GM23338 (cell line): Measurements from ENCODE around the gene GPR34. TPM values are rescaled to one million over a fixed set of nuclear protein-coding genes. Genes with fewer than 3 reads are reported as not detected.

Experiments used
- ATAC-seq: fragments of 200-7000 bp; cut with Tn5 transposase; 3 replicates; pipeline ENCODE4 v1.9.1; 2020
- DNase-seq: peaks from one replicate; pipeline ENCODE4 v3.0.0-alpha.2; 2015; ENCODE audit warnings: low spot score
- H2AFZ ChIP-seq: fragments of 200-600 bp; sonication (generic); 2 replicates; pipeline ENCODE4 v1.8.0; 2016; ENCODE audit warnings: antibody characterized with exemption, mild to moderate bottlenecking, moderate library complexity
- H3F3A ChIP-seq: fragments of 200-600 bp; sonication (generic); replicated peaks from 2 replicates; pipeline ENCODE4 v1.8.0; 2017; ENCODE audit warnings: antibody characterized with exemption, mixed run types, low read depth
- H3K27ac ChIP-seq: fragments of 200-600 bp; sonication (generic); 2 replicates; pipeline ENCODE4 v1.6.1; 2016; ENCODE audit warnings: low read depth
- H3K27me3 ChIP-seq: fragments of 200-600 bp; sonication (generic); 2 replicates; pipeline ENCODE4 v1.8.0; 2016; ENCODE audit warnings: mild to moderate bottlenecking, mixed run types, moderate library complexity; ENCODE audit not compliant: insufficient read depth
- H3K36me3 ChIP-seq: fragments of 200-600 bp; sonication (generic); 2 replicates; pipeline ENCODE4 v1.8.0; 2016; ENCODE audit warnings: mild to moderate bottlenecking; ENCODE audit not compliant: insufficient read depth
- H3K4me1 ChIP-seq: fragments of 200-600 bp; sonication (generic); 2 replicates; pipeline ENCODE4 v1.8.0; 2016; ENCODE audit warnings: mild to moderate bottlenecking, moderate library complexity; ENCODE audit not compliant: insufficient read depth
- H3K4me2 ChIP-seq: fragments of 200-600 bp; sonication (generic); 2 replicates; pipeline ENCODE4 v1.7.1; 2017; ENCODE audit warnings: mixed run types
- H3K4me3 ChIP-seq: fragments of 200-600 bp; sonication (generic); 2 replicates; pipeline ENCODE4 v1.6.1; 2016; ENCODE audit warnings: mixed run types
- H3K79me2 ChIP-seq: fragments of 200-600 bp; sonication (generic); replicated peaks from 2 replicates; pipeline ENCODE4 v1.8.0; 2017; ENCODE audit warnings: mild to moderate bottlenecking; ENCODE audit not compliant: insufficient read depth
- H3K9me2 ChIP-seq: fragments of 200-600 bp; sonication (generic); 2 replicates; pipeline ENCODE4 v1.8.0; 2017; ENCODE audit not compliant: insufficient read depth
- H4K20me1 ChIP-seq: fragments of 200-600 bp; sonication (generic); replicated peaks from 2 replicates; pipeline ENCODE4 v1.8.0; 2017; ENCODE audit warnings: mild to moderate bottlenecking; ENCODE audit not compliant: insufficient read depth
- H3K27ac Mint-ChIP-seq: 2 replicates; pipeline ENCODE4 v1.8.0; 2020; ENCODE audit warnings: inconsistent platforms, mild to moderate bottlenecking, moderate library complexity, mixed read lengths
- H3K27me3 Mint-ChIP-seq: 3 replicates; pipeline ENCODE4 v1.8.0; 2022; ENCODE audit warnings: low read depth, mild to moderate bottlenecking, moderate library complexity, mixed read lengths, inconsistent platforms; ENCODE audit not compliant: insufficient read depth, poor library complexity
- H3K36me3 Mint-ChIP-seq: 3 replicates; pipeline ENCODE4 v1.8.0; 2021; ENCODE audit warnings: low read depth, mild to moderate bottlenecking, inconsistent platforms, moderate library complexity, mixed read lengths
- H3K4me1 Mint-ChIP-seq: 3 replicates; pipeline ENCODE4 v1.8.0; 2020; ENCODE audit warnings: mild to moderate bottlenecking, inconsistent platforms, mixed read lengths
- H3K4me3 Mint-ChIP-seq: 3 replicates; pipeline ENCODE4 v1.8.0; 2021; ENCODE audit warnings: moderate library complexity, mild to moderate bottlenecking, inconsistent platforms, mixed read lengths
- H3K9me3 Mint-ChIP-seq: 3 replicates; pipeline ENCODE4 v1.8.0; 2020; ENCODE audit warnings: moderate library complexity, mild to moderate bottlenecking, inconsistent platforms, mixed read lengths
- POLR2AphosphoS5 ChIP-seq: IDR thresholded peaks from 2 replicates; pipeline ENCODE4 v1.6.1; 2016; ENCODE audit warnings: antibody characterized with exemption, low read depth
- STAT1 ChIP-seq: IDR thresholded peaks from one replicate; pipeline ENCODE4 v1.6.1; 2016; ENCODE audit warnings: antibody characterized with exemption; ENCODE audit not compliant: unreplicated experiment
- polyA plus RNA-seq: library from polyadenylated mRNA; unstranded; fragments of >200 nt; fragmentation: Nextera tagmentation; extraction: Ambion mirVana; gene quantifications from 2 replicates; pipeline ENCODE4 v1.2.1, GENCODE V29; 2016
- total RNA-seq: library from RNA; depleted of rRNA; stranded (reverse); fragments of >200 nt; shearing (Covaris generic); gene quantifications from 2 replicates; pipeline ENCODE4 v1.2.3, GENCODE V29; 2014
- TF ChIP-seq, protein P1 (sequence below): IDR thresholded peaks from 2 replicates; pipeline ENCODE4 v1.6.1; 2016; ENCODE audit warnings: antibody characterized with exemption
- TF ChIP-seq, protein P2 (sequence below): fragments of 250-450 bp; sonication (Bioruptor Pico); IDR thresholded peaks from 2 replicates; pipeline ENCODE4 v1.5.0; 2020; ENCODE audit warnings: mild to moderate bottlenecking, moderate library complexity
- TF ChIP-seq, protein P3 (sequence below), 2 experiments: fragments of 200-600 bp in 1 of 2; sonication (generic) in 1 of 2; conservative IDR thresholded peaks; 2 replicates each; pipeline versions ENCODE4 v1.5.1 to v1.6.1; 2016 to 2017; ENCODE audit warnings: antibody characterized with exemption in 2 of 2, low read depth in 2 of 2, mild to moderate bottlenecking in 2 of 2, moderate library complexity in 1 of 2

The GPR34 gene
- total and polyA plus RNA-seq, 2 experiments from 2014 or later: 0.55 TPM; not detected in 1

GRCh38 chrX:41720125-41720779 lies 31.5 kb downstream of the GPR34 start:
- no peak overlapping the region for H3K27ac Mint-ChIP-seq
- 0 out of 2 replicates have a peak overlapping the region, but pooled peaks have one; percentile 66 for H3K27ac ChIP-seq
- H3K9me3 Mint-ChIP-seq: peaks cover 34% of the 10 kb centered on the region
- H3K4me3 ChIP-seq: no peak overlapping the region
- no peak for DNase-seq
- no peak overlapping the region for H2AFZ ChIP-seq
- no peaks in the 10 kb centered on the region for H3K4me1 ChIP-seq
- H3K36me3 Mint-ChIP-seq: peaks cover 55% of the 10 kb centered on the region
- H3K36me3 ChIP-seq: no peaks in the 10 kb centered on the region
- H3K9me2 ChIP-seq: no peaks in the 10 kb centered on the region
- H3K79me2 ChIP-seq: no peaks in the 10 kb centered on the region
- H3F3A ChIP-seq: no peaks in the 10 kb centered on the region
- ATAC-seq: no peak
- no peaks in the 10 kb centered on the region for H4K20me1 ChIP-seq
- H3K27me3 ChIP-seq: no peaks in the 10 kb centered on the region
- H3K4me2 ChIP-seq: no peak overlapping the region
- TF ChIP-seq, protein P1, sequence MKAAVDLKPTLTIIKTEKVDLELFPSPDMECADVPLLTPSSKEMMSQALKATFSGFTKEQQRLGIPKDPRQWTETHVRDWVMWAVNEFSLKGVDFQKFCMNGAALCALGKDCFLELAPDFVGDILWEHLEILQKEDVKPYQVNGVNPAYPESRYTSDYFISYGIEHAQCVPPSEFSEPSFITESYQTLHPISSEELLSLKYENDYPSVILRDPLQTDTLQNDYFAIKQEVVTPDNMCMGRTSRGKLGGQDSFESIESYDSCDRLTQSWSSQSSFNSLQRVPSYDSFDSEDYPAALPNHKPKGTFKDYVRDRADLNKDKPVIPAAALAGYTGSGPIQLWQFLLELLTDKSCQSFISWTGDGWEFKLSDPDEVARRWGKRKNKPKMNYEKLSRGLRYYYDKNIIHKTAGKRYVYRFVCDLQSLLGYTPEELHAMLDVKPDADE: no peak
- TF ChIP-seq, protein P2, sequence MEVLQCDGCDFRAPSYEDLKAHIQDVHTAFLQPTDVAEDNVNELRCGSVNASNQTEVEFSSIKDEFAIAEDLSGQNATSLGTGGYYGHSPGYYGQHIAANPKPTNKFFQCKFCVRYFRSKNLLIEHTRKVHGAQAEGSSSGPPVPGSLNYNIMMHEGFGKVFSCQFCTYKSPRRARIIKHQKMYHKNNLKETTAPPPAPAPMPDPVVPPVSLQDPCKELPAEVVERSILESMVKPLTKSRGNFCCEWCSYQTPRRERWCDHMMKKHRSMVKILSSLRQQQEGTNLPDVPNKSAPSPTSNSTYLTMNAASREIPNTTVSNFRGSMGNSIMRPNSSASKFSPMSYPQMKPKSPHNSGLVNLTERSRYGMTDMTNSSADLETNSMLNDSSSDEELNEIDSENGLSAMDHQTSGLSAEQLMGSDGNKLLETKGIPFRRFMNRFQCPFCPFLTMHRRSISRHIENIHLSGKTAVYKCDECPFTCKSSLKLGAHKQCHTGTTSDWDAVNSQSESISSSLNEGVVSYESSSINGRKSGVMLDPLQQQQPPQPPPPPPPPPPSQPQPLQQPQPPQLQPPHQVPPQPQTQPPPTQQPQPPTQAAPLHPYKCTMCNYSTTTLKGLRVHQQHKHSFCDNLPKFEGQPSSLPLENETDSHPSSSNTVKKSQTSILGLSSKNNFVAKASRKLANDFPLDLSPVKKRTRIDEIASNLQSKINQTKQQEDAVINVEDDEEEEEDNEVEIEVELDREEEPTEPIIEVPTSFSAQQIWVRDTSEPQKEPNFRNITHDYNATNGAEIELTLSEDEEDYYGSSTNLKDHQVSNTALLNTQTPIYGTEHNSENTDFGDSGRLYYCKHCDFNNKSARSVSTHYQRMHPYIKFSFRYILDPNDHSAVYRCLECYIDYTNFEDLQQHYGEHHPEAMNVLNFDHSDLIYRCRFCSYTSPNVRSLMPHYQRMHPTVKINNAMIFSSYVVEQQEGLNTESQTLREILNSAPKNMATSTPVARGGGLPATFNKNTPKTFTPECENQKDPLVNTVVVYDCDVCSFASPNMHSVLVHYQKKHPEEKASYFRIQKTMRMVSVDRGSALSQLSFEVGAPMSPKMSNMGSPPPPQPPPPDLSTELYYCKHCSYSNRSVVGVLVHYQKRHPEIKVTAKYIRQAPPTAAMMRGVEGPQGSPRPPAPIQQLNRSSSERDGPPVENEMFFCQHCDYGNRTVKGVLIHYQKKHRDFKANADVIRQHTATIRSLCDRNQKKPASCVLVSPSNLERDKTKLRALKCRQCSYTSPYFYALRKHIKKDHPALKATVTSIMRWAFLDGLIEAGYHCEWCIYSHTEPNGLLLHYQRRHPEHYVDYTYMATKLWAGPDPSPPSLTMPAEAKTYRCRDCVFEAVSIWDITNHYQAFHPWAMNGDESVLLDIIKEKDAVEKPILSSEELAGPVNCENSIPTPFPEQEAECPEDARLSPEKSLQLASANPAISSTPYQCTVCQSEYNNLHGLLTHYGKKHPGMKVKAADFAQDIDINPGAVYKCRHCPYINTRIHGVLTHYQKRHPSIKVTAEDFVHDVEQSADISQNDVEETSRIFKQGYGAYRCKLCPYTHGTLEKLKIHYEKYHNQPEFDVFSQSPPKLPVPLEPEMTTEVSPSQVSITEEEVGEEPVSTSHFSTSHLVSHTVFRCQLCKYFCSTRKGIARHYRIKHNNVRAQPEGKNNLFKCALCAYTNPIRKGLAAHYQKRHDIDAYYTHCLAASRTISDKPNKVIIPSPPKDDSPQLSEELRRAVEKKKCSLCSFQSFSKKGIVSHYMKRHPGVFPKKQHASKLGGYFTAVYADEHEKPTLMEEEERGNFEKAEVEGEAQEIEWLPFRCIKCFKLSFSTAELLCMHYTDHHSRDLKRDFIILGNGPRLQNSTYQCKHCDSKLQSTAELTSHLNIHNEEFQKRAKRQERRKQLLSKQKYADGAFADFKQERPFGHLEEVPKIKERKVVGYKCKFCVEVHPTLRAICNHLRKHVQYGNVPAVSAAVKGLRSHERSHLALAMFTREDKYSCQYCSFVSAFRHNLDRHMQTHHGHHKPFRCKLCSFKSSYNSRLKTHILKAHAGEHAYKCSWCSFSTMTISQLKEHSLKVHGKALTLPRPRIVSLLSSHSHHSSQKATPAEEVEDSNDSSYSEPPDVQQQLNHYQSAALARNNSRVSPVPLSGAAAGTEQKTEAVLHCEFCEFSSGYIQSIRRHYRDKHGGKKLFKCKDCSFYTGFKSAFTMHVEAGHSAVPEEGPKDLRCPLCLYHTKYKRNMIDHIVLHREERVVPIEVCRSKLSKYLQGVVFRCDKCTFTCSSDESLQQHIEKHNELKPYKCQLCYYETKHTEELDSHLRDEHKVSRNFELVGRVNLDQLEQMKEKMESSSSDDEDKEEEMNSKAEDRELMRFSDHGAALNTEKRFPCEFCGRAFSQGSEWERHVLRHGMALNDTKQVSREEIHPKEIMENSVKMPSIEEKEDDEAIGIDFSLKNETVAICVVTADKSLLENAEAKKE: no peak
- no peaks in the 10 kb centered on the region for H3K4me1 Mint-ChIP-seq
- peaks cover 4% of the 10 kb centered on the region for H3K27me3 Mint-ChIP-seq
- H3K4me3 Mint-ChIP-seq: no peak overlapping the region

DNA sequence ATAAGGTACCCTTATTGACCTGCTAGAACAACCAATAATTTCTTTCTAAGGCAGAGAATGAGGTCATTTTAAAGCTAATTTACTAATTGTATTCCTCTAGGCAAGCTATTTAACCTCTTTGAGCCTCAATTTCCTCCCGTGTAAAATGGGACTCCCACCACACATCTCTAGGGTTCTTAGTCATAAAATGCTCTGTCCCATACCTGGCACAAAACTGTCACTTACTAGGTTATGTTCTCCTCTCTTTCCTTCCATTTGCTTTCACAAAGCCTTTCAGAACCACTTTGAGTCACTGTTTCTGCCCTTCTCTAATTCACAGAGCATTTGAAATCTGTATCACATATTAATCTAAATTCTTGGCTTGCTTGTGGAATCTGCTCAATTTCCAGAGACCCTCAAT lies 32.8 kb downstream of the GPR34 start:
- Histone ChIP-seq H3K9me2 (no peaks in the 10 kb centered on the region), H3K36me3 (no peaks in the 10 kb centered on the region), H3K27me3 (no peaks in the 10 kb centered on the region), H3K27ac (no peak overlapping the region), H3K4me1 (no peaks in the 10 kb centered on the region), H3K79me2 (no peaks in the 10 kb centered on the region), H3F3A (no peaks in the 10 kb centered on the region), H3K4me3 (no peak overlapping the region), H2AFZ (no peak overlapping the region), H4K20me1 (no peaks in the 10 kb centered on the region), H3K4me2 (no peak overlapping the region)
- H3K4me1 Mint-ChIP-seq: no peaks in the 10 kb centered on the region
- H3K36me3 Mint-ChIP-seq: peaks cover 47% of the 10 kb centered on the region
- DNase-seq (no peak), ATAC-seq (no peak)
- peaks cover 34% of the 10 kb centered on the region for H3K9me3 Mint-ChIP-seq
- H3K27me3 Mint-ChIP-seq: peaks cover 4% of the 10 kb centered on the region
- H3K27ac Mint-ChIP-seq: no peak overlapping the region
- H3K4me3 Mint-ChIP-seq: no peak overlapping the region
- TF ChIP-seq POLR2AphosphoS5 (no peak), STAT1 (no peak)
- TF ChIP-seq, protein P3, sequence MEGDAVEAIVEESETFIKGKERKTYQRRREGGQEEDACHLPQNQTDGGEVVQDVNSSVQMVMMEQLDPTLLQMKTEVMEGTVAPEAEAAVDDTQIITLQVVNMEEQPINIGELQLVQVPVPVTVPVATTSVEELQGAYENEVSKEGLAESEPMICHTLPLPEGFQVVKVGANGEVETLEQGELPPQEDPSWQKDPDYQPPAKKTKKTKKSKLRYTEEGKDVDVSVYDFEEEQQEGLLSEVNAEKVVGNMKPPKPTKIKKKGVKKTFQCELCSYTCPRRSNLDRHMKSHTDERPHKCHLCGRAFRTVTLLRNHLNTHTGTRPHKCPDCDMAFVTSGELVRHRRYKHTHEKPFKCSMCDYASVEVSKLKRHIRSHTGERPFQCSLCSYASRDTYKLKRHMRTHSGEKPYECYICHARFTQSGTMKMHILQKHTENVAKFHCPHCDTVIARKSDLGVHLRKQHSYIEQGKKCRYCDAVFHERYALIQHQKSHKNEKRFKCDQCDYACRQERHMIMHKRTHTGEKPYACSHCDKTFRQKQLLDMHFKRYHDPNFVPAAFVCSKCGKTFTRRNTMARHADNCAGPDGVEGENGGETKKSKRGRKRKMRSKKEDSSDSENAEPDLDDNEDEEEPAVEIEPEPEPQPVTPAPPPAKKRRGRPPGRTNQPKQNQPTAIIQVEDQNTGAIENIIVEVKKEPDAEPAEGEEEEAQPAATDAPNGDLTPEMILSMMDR (conservative IDR thresholded peaks at IDR 0.05; ENCODE audit: low read depth in 2 of 2): no peak
